K562 (cell line): ENCODE data around the gene FGF1. TPM values are rescaled to one million over a fixed set of nuclear protein-coding genes. Genes with fewer than 3 reads are reported as not detected.

ENCODE experiments used
- ATAC-seq: fragments of 200-7000 bp; cut with Tn5 transposase; 3 replicates; pipeline ENCODE4 v1.9.1; 2020; ENCODE audit warnings: moderate library complexity
- BruUV-seq: library from RNA; stranded (reverse); fragments of 400-500 nt; replicated peaks from 2 replicates; lab custom pipeline; 2021; lab: Mats Ljungman, UMichigan
- CTCF ChIA-PET: fragments of 300-600 bp; formaldehyde crosslinking; extraction: SDS; loops from one replicate; lab custom pipeline; 2021; ENCODE audit warnings: low intra/inter-chr PET ratio; lab: Yijun Ruan, JAX
- POLR2A ChIA-PET: fragments of 300-600, 350-650 bp; sonication (Branson Sonifier 250); formaldehyde crosslinking; extraction: SDS; loops from one replicate; lab custom pipeline; 2021; ENCODE audit warnings: antibody characterized with exemption, inconsistent platforms; lab: Yijun Ruan, JAX
- DNase-seq, 4 experiments: peaks; one replicate each; pipeline versions ENCODE4 v3.0.0 to v3.0.0-alpha.2; 2011 to 2018; ENCODE audit warnings: low spot score in 3 of 4, mixed read lengths in 3 of 4; ENCODE audit errors: extremely low read depth in 1 of 4
- FAIRE-seq: peaks from 2 replicates; lab custom pipeline; 2011; peaks lifted over from hg19 to GRCh38; lab: Jason Lieb, UNC
- H2AFZ ChIP-seq: 2 replicates; pipeline ENCODE4 v1.6.0; 2011; ENCODE audit warnings: low read depth, low read length, control low read depth, inconsistent platforms
- H3K27ac ChIP-seq: fragments of 200-600 bp; 3 replicates; pipeline ENCODE4 v1.8.0; 2011; ENCODE audit warnings: low read depth, mild to moderate bottlenecking, control low read depth, inconsistent platforms, low read length, moderate library complexity, mixed read lengths; ENCODE audit errors: extremely low read depth
- H3K27me3 ChIP-seq, 2 experiments: fragments of 300-600 bp in 1 of 2; 2 replicates in 1 of 2; 3 replicates in 1 of 2; pipeline versions ENCODE4 v1.6.0 to v1.8.0; 2011; ENCODE audit warnings: inconsistent platforms in 2 of 2, low read length in 2 of 2, mild to moderate bottlenecking in 1 of 2, mixed read lengths in 1 of 2, moderate library complexity in 1 of 2; ENCODE audit not compliant: control insufficient read depth in 2 of 2, insufficient read depth in 2 of 2
- H3K36me3 ChIP-seq: fragments of 300-600 bp; 3 replicates; pipeline ENCODE4 v1.8.0; 2011; ENCODE audit warnings: mild to moderate bottlenecking, low read length, inconsistent platforms; ENCODE audit not compliant: control insufficient read depth, insufficient read depth
- H3K4me1 ChIP-seq, 2 experiments: fragments of 200-600 bp in 1 of 2; replicated peaks in 1 of 2; 2 replicates in 1 of 2; 3 replicates in 1 of 2; pipeline versions ENCODE4 v1.5.1 to v1.8.0; 2011; ENCODE audit warnings: inconsistent platforms in 2 of 2, low read length in 2 of 2, mild to moderate bottlenecking in 1 of 2, mixed read lengths in 1 of 2, moderate library complexity in 1 of 2; ENCODE audit not compliant: control insufficient read depth in 2 of 2, insufficient read depth in 2 of 2
- H3K4me2 ChIP-seq: 2 replicates; pipeline ENCODE4 v1.6.1; 2011; ENCODE audit warnings: low read length, control low read depth, inconsistent platforms, mixed read lengths; ENCODE audit not compliant: insufficient read depth
- H3K4me3 ChIP-seq: fragments of 200-600 bp; sonication (generic), shearing (Covaris generic); 2 replicates; pipeline ENCODE4 v1.5.1; 2016; ENCODE audit warnings: control low read depth, inconsistent platforms
- H3K79me2 ChIP-seq: fragments of 200-600 bp; 3 replicates; pipeline ENCODE4 v1.8.0; 2011; ENCODE audit warnings: low read length, inconsistent platforms; ENCODE audit not compliant: control insufficient read depth, insufficient read depth
- H3K9ac ChIP-seq, 2 experiments: 2 replicates each; pipeline versions ENCODE4 v1.6.0 to v1.6.1; 2011; ENCODE audit warnings: low read depth in 2 of 2, low read length in 2 of 2, control low read depth in 1 of 2, inconsistent platforms in 1 of 2, mild to moderate bottlenecking in 1 of 2, mixed read lengths in 1 of 2; ENCODE audit not compliant: insufficient read depth in 1 of 2
- H3K9me1 ChIP-seq: one replicate; pipeline ENCODE4 v1.6.0; 2011; ENCODE audit warnings: inconsistent platforms, mild to moderate bottlenecking, low read length, moderate library complexity; ENCODE audit not compliant: control insufficient read depth, insufficient read depth
- H3K9me3 ChIP-seq: replicated peaks from 2 replicates; pipeline ENCODE4 v1.5.1; 2011; ENCODE audit warnings: low read depth, low read length, inconsistent platforms; ENCODE audit not compliant: control insufficient read depth, insufficient read depth
- H4K20me1 ChIP-seq: replicated peaks from 2 replicates; pipeline ENCODE4 v1.6.1; 2011; ENCODE audit warnings: low read length, inconsistent platforms, mixed read lengths; ENCODE audit not compliant: control insufficient read depth, insufficient read depth
- HNRNPLL ChIP-seq: fragments of 200-400 bp; formaldehyde crosslinking; IDR thresholded peaks from 2 replicates; pipeline ENCODE4 v1.6.1; 2017; ENCODE audit warnings: low read length, low read depth, mild to moderate bottlenecking; ENCODE audit not compliant: poor library complexity, severe bottlenecking
- POLR2B ChIP-seq: fragments of 450-650 bp; IDR thresholded peaks from 2 replicates; pipeline ENCODE4 v1.6.1; 2018; ENCODE audit warnings: low read depth; ENCODE audit not compliant: partially characterized antibody
- POLR2H ChIP-seq: IDR thresholded peaks from 2 replicates; pipeline ENCODE4 v1.6.1; 2016; ENCODE audit warnings: missing genetic modification characterization, low read depth, mild to moderate bottlenecking, control low read depth, missing compliant biosample characterization, moderate library complexity
- SIRT6 ChIP-seq: IDR thresholded peaks from one replicate; pipeline ENCODE4 v1.6.1; 2012; ENCODE audit warnings: low read depth, mild to moderate bottlenecking, control low read depth, inconsistent platforms, low read length, moderate library complexity
- SMARCA5 ChIP-seq: fragments of 450-650 bp; IDR thresholded peaks from 2 replicates; pipeline ENCODE4 v1.6.1; 2016
- YY1 ChIP-seq, 3 experiments: IDR thresholded peaks; 2 replicates each; pipeline ENCODE4 v1.6.1; 2011; ENCODE audit warnings: low read length in 2 of 3, mild to moderate bottlenecking in 2 of 3, moderate library complexity in 2 of 3, borderline replicate concordance in 1 of 3, control low read depth in 1 of 3, low read depth in 1 of 3; ENCODE audit not compliant: insufficient read depth in 3 of 3, insufficient replicate concordance in 2 of 3, control insufficient read depth in 1 of 3, insufficient read length in 1 of 3; ENCODE audit errors: extremely low read depth in 1 of 3
- ZFX ChIP-seq: sonication (generic); formaldehyde crosslinking; IDR thresholded peaks from 2 replicates; pipeline ENCODE4 v1.8.0; 2022; ENCODE audit warnings: mild to moderate bottlenecking, missing genetic modification reagents, moderate library complexity
- ZNF354B ChIP-seq: fragments of 250-450 bp; sonication (Bioruptor Pico); IDR thresholded peaks from 2 replicates; pipeline ENCODE4 v1.4.0; 2020
- WGBS: fragments of 100-300 bp; shearing (Covaris generic); methylation state at CpG from one replicate; pipeline ENCODE4 v1.1.6; 2016; ENCODE audit warnings: low coverage, mixed read lengths; ENCODE audit not compliant: insufficient coverage; ENCODE audit errors: missing lambda C conversion rate; 5-methylcytosine and 5-hydroxymethylcytosine counted together
- in situ Hi-C: fragments of 300-500 bp; cut with MboI; formaldehyde crosslinking; loops from 4 replicates; pipeline ENCODE4 v1.15.0; 2018; ENCODE audit warnings: inconsistent platforms, mixed read lengths
- intact Hi-C: fragments of 100-400 bp; cut with micrococcal nuclease; formaldehyde crosslinking; loops from 2 replicates; pipeline ENCODE4 v1.14.2; 2022
- polyA plus RNA-seq, 8 experiments: library from polyadenylated mRNA; depleted of rRNA in 4 of 8; stranded (reverse) in 5 of 8; unstranded in 3 of 8; fragments of >200 nt; fragmentation: Nextera tagmentation in 2 of 8; fragmentation: Illumina TruSeq in 1 of 8; extraction: Ambion mirVana in 2 of 8; extraction: Trizol in 1 of 8; gene quantifications; 2 replicates each; pipeline versions ENCODE4 v1.2.1 to v1.2.3, GENCODE V29; 2011 to 2014; ENCODE audit warnings: inconsistent platforms in 1 of 8, missing spikeins in 1 of 8
- total RNA-seq, 7 experiments: library from RNA; depleted of rRNA in 6 of 7; stranded (reverse); fragments of >200 nt in 6 of 7; fragmentation: Illumina TruSeq in 2 of 7; extraction: Trizol in 2 of 7; gene quantifications; 2 replicates each; pipeline versions ENCODE4 v1.2.1 to v1.2.3, GENCODE V29; 2011 to 2021; ENCODE audit warnings: low replicate concordance in 1 of 7
- TF ChIP-seq, protein P1 (sequence below), 2 experiments: IDR thresholded peaks; 2 replicates each; pipeline ENCODE4 v1.6.1; 2012; ENCODE audit warnings: improper control_type of control experiment in 2 of 2, low read depth in 2 of 2, low read length in 2 of 2, borderline replicate concordance in 1 of 2
- TF ChIP-seq, protein P2 (sequence below): sonication (generic); formaldehyde crosslinking; IDR thresholded peaks from 2 replicates; pipeline ENCODE4 v1.8.0; 2022; ENCODE audit warnings: mild to moderate bottlenecking, missing genetic modification reagents
- TF ChIP-seq, protein P3 (sequence below): sonication (generic); formaldehyde crosslinking; IDR thresholded peaks from 2 replicates; pipeline ENCODE4 v1.8.1; 2023; ENCODE audit warnings: mild to moderate bottlenecking, missing genetic modification reagents
- TF ChIP-seq, protein P4 (sequence below): fragments of 450-650 bp; formaldehyde crosslinking; IDR thresholded peaks from 2 replicates; pipeline ENCODE4 v1.4.0; 2020; ENCODE audit warnings: mild to moderate bottlenecking, moderate library complexity

Gene FGF1
- total and polyA plus RNA-seq, 9 of the 15 experiments (the other 6 are each of a cell fraction or from before 2014, with no cell fraction given), result not detected

DNA sequence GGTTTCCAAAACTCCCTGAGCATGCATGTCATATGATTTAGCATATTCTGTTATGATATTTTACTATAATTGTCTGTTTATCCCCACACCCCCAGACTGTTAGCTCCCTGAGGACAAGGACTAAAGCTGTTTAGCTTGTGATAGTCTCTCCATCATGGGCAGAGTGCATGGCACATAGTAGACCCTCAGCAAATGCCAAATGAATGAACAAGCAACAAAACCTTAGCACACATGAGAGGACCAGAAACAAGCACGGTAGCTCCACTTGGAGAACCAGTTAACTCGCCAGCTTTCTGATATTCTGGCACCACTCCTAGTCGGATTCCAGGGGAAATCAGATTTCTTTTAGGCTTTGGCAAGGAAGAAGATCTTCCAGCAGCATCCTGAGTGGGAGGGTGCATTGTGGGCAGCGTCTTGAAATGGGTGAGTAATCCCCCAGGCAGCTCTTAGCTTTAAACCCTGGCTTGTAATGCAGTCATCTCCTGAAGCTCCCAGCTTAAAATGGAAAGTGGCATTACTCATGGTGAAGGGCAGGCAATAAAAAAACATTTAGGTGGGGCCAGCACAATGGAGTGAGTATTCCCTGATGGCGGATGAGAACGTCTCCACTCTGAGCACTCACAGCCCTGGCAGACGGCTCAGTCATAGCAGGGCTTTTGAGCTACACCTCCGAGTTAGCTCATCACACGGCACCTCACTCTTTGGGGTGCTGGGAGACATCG is 41.1 kb downstream of the FGF1 start:
- no peak overlapping the region for H3K4me2 ChIP-seq
- 0% methylated on average over 10 of the region's 10 CpGs for WGBS

More for the DNA sequence above, 41.1 kb downstream of the FGF1 start:
- TF ChIP-seq, protein P1, sequence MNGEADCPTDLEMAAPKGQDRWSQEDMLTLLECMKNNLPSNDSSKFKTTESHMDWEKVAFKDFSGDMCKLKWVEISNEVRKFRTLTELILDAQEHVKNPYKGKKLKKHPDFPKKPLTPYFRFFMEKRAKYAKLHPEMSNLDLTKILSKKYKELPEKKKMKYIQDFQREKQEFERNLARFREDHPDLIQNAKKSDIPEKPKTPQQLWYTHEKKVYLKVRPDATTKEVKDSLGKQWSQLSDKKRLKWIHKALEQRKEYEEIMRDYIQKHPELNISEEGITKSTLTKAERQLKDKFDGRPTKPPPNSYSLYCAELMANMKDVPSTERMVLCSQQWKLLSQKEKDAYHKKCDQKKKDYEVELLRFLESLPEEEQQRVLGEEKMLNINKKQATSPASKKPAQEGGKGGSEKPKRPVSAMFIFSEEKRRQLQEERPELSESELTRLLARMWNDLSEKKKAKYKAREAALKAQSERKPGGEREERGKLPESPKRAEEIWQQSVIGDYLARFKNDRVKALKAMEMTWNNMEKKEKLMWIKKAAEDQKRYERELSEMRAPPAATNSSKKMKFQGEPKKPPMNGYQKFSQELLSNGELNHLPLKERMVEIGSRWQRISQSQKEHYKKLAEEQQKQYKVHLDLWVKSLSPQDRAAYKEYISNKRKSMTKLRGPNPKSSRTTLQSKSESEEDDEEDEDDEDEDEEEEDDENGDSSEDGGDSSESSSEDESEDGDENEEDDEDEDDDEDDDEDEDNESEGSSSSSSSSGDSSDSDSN (IDR thresholded peaks at IDR 0.05; ENCODE audit: borderline replicate concordance in 1 of 2, low read depth in 2 of 2, low read length in 2 of 2), result no peak
- TF ChIP-seq HNRNPLL, result no peak
- TF ChIP-seq SMARCA5, result no peak
- TF ChIP-seq POLR2B, result no peak
- TF ChIP-seq SIRT6, result no peak
- TF ChIP-seq, protein P2, sequence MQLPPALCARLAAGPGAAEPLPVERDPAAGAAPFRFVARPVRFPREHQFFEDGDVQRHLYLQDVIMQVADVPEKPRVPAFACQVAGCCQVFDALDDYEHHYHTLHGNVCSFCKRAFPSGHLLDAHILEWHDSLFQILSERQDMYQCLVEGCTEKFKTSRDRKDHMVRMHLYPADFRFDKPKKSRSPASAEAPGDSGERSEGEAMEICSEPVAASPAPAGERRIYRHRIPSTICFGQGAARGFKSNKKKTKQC (CRISPR knock-in tag), result no peak
- no peak for TF ChIP-seq POLR2H (tag)
- no peak for TF ChIP-seq ZNF354B
- TF ChIP-seq, protein P3, sequence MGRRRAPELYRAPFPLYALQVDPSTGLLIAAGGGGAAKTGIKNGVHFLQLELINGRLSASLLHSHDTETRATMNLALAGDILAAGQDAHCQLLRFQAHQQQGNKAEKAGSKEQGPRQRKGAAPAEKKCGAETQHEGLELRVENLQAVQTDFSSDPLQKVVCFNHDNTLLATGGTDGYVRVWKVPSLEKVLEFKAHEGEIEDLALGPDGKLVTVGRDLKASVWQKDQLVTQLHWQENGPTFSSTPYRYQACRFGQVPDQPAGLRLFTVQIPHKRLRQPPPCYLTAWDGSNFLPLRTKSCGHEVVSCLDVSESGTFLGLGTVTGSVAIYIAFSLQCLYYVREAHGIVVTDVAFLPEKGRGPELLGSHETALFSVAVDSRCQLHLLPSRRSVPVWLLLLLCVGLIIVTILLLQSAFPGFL, result no peak
- TF ChIP-seq ZFX (CRISPR knock-in tag), result no peak
- TF ChIP-seq, protein P4, sequence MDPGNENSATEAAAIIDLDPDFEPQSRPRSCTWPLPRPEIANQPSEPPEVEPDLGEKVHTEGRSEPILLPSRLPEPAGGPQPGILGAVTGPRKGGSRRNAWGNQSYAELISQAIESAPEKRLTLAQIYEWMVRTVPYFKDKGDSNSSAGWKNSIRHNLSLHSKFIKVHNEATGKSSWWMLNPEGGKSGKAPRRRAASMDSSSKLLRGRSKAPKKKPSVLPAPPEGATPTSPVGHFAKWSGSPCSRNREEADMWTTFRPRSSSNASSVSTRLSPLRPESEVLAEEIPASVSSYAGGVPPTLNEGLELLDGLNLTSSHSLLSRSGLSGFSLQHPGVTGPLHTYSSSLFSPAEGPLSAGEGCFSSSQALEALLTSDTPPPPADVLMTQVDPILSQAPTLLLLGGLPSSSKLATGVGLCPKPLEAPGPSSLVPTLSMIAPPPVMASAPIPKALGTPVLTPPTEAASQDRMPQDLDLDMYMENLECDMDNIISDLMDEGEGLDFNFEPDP, result no peak
- TF ChIP-seq YY1 (IDR thresholded peaks at IDR 0.05; ENCODE audit: borderline replicate concordance in 1 of 3, control insufficient read depth in 1 of 3, extremely low read depth in 1 of 3, insufficient read depth in 3 of 3, insufficient read length in 1 of 3, insufficient replicate concordance in 2 of 3, low read depth in 1 of 3, low read length in 2 of 3), result no peak
- in situ Hi-C loops, result no loop called here
- no peak overlapping the region for H3K9ac ChIP-seq
- BruUV-seq, result no TSS peak
- ChIA-PET CTCF (no interaction called here), POLR2A (interaction anchor here (0.5 to 1.3 kb wide), 2 partner anchors 65 to 632 kb away, joined by 3 to 5 read pairs; partner anchors contain the start of gene GNPDA1)
- no peaks in the 10 kb centered on the region for H4K20me1 ChIP-seq
- H3K9me3 ChIP-seq, result no peaks in the 10 kb centered on the region
- H3K27me3 ChIP-seq, result peaks cover 8 to 23% of the 10 kb centered on the region in 2 experiments; a peak in 4 of 5 replicates
- intact Hi-C loops, result no loop called here
- no peaks in the 10 kb centered on the region for H3K79me2 ChIP-seq
- no peak for ATAC-seq
- no peak for DNase-seq
- no peak overlapping the region for H2AFZ ChIP-seq
- H3K4me3 ChIP-seq, result no peak overlapping the region
- no peak overlapping the region for H3K27ac ChIP-seq
- H3K36me3 ChIP-seq, result no peaks in the 10 kb centered on the region
- no peaks in the 10 kb centered on the region for H3K9me1 ChIP-seq
- H3K4me1 ChIP-seq, result no peaks in the 10 kb centered on the region
- no peak for FAIRE-seq
